ENCODE data around the gene TOP1. TPM values are rescaled to one million over a fixed set of nuclear protein-coding genes. Genes with fewer than 3 reads are reported as not detected.

Gene TOP1
- total RNA-seq, 1 experiment from 2014 or later: 16.0 TPM

DNA sequence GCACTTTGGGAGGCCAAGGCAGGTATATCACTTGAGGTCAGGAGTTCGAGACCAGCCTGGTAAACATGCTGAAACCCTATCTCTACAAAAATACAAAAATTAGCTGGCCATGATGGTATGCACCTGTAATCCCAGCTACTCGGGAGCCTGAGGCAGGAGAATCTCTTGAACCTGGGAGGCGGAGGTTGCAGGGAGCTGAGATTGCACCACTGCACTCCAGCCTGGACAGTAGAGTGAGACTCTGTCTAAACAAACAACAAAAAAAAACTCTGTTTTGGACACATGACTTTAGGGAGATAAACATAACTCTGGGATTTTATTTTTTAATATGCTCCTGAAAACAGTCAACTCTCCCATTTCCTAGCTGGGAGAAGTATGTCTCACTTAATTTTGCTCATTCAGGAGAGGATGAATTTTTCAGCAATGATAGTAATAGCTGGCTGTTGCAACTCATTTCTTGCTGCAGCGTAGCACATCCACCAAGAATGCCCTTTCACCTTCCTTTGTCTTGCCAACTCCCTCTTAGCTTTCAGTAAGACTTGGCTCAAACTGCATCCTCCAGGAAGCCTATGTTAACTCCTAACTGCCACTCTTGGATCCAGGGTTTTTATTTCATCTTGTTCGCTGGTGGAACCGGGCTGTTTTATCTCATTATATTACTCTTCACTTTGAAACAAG lies 24.3 kb downstream of the TOP1 start:
- H3K36me3 ChIP-seq (replicated peaks; ENCODE audit: control insufficient read depth, insufficient read depth, low read length): no peaks in the 10 kb centered on the region
- H3K27me3 ChIP-seq (ENCODE audit: control insufficient read depth, insufficient read depth, low read length): no peaks in the 10 kb centered on the region
- no peak for DNase-seq
- no peak overlapping the region for H3K4me3 ChIP-seq (ENCODE audit: insufficient read depth, low read depth, low read length)

DNA sequence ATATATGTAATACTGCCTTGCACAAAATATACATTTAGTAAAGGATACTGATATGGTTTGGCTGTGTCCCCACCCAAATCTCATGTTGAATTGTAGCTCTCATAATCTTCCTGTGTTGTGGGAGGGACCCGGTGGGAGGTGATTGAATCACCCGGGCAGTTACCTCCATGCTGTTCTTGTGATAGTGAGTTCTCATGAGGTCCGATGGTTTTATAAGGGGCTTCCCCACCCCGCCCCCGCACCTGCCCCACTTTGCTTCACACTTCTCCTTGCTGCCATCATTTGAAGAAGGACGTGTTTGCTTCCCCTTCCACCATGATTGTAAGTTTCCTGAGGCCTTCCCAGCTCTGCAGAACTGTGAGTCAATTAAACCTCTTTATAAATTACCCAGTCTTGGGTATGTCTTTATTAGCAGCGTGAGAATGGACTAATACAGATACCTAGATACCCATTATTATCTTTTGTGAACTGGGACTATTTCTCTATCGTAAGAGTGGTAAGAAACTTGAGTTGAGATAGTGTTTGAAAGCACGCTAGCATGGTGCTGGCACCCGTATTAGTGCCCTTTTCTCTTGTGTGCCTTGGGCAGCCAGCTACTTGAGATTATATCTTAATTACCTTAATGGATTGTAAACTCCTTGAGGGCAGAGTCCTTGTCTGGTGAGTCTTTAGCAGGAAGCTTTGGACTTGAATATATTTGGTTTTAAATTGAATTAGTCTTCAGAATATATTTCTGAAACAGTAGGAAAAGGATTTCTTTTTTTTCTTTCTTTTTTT lies 25.6 kb downstream of the TOP1 start:
- DNase-seq: no peak
- no peaks in the 10 kb centered on the region for H3K36me3 ChIP-seq (replicated peaks; ENCODE audit: control insufficient read depth, insufficient read depth, low read length)
- H3K4me3 ChIP-seq (ENCODE audit: insufficient read depth, low read depth, low read length): no peak overlapping the region
- no peaks in the 10 kb centered on the region for H3K27me3 ChIP-seq (ENCODE audit: control insufficient read depth, insufficient read depth, low read length)

DNA sequence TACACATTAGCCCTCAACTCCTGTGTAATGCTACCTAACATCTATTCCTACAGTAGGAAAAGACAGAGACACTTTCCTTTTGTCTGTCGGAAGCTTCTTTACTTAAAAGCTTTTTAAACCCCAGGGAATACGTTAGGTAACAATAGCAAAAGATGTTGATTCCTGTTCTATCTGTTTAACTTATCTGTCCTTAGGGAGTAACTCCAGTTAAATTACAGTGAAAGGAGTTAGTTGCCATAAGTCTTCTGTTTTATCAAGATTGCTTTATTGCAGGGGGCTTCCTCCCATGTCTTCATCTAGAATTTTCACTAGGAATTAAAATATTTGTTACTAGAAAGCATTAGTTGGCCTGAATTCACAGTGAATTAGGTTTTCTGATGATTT lies 26.2 kb downstream of the TOP1 start:
- Histone ChIP-seq H3K4me3 (ENCODE audit: insufficient read depth, low read depth, low read length) (no peak overlapping the region), H3K36me3 (replicated peaks; ENCODE audit: control insufficient read depth, insufficient read depth, low read length) (no peaks in the 10 kb centered on the region), H3K27me3 (ENCODE audit: control insufficient read depth, insufficient read depth, low read length) (no peaks in the 10 kb centered on the region)
- no peak for DNase-seq

DNA sequence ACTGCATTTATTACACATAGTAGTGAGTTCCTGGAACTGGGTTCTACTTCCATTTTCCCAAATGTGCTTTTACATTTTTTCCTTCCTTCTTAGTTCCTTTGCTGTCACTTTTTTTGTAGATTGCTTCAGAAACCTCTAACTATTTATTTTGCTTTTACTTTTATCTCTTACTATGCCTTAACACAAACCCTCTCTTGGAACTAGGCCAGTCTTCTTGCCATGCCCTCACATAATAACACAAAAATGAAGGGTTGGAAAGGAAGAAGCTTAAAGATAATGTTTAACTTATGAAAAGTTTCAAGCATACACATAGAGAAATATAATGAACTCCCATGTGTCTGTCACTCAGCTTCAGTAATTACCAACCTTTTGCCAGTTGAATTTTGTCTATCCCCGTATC lies 27.1 kb downstream of the TOP1 start:
- no peak for DNase-seq
- Histone ChIP-seq H3K36me3 (replicated peaks; ENCODE audit: control insufficient read depth, insufficient read depth, low read length) (no peaks in the 10 kb centered on the region), H3K27me3 (ENCODE audit: control insufficient read depth, insufficient read depth, low read length) (no peaks in the 10 kb centered on the region), H3K4me3 (ENCODE audit: insufficient read depth, low read depth, low read length) (no peak overlapping the region)

DNA sequence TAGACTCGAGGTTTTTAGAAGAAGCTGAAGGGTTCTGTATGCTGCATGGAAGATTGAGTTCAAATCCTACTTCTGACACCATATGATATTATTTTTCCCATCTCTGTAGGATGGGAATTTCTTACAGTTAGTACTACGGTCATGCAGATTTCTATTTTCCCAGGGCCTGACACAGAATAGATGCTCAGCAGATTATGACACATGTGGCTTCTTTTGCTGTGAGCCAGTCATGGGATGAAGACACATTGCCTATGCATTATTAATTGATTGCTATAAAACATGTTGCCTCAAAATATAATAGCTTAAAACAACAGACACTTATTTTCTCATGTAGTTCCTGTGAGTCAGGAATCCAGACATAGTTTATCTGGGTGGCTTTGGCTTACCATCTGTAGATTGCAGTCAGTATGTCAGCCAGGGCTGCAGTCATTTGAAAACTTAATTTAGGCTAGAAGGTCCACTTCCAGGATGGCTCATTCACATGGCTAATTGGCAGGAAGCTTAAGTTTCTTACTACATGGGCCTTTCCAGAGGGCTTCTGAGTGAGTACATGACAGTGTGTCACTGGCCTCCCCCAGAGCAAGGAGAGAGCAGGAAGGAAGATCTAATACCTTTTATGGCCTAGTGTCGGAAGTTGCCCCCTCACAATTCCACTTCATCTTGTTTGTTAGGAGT lies 29.5 kb downstream of the TOP1 start:
- H3K27me3 ChIP-seq (ENCODE audit: control insufficient read depth, insufficient read depth, low read length): no peaks in the 10 kb centered on the region
- no peak overlapping the region for H3K4me3 ChIP-seq (ENCODE audit: insufficient read depth, low read depth, low read length)
- no peak for DNase-seq
- H3K36me3 ChIP-seq (replicated peaks; ENCODE audit: control insufficient read depth, insufficient read depth, low read length): peaks cover 7% of the 10 kb centered on the region

DNA sequence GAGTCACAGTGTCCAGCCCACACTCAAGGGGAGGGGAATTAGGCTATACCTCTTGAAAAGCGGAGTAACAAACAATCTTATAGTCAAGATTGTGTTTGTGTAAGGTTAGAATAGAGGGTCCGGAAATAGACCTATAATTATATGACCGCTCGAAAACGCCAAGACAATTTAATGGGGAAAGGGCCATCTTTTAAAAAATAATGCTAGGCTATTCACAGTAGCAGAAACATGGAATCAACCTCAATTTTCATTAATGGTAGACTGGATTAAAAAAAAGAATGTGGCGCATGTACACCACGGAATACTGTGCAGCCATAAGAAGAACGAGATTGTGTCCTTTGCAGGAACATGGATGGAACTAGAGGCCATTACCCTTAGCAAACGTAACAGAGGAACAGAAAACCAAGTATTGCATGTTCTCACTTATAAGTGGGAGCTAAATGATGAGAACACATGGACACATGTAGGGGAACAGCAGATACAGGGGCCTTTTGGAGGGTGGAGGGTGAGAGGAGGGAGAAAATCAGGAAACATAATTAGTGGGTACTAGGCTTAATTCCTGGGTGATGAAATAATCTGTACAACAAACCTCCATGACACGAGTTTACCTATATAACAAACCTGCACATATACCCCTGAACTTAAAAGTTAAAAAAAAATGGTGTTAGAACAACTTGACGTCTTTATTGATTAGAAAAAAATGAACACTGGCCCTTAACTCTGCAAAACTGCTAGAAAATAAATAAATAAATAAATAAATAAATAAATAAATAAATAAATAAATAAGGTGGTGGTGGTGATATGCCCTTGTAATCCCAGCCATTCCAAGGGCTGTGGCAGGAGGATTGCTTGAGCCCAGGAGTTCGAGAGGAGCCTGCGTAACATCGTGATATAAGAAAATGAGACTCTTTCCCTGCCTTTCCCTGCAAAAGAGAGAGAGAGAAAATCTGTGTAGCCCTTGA lies 30.3 kb downstream of the TOP1 start:
- no peak for DNase-seq
- Histone ChIP-seq H3K27me3 (ENCODE audit: control insufficient read depth, insufficient read depth, low read length) (no peaks in the 10 kb centered on the region), H3K4me3 (ENCODE audit: insufficient read depth, low read depth, low read length) (no peak overlapping the region), H3K36me3 (replicated peaks; ENCODE audit: control insufficient read depth, insufficient read depth, low read length) (peaks cover 7% of the 10 kb centered on the region)

DNA sequence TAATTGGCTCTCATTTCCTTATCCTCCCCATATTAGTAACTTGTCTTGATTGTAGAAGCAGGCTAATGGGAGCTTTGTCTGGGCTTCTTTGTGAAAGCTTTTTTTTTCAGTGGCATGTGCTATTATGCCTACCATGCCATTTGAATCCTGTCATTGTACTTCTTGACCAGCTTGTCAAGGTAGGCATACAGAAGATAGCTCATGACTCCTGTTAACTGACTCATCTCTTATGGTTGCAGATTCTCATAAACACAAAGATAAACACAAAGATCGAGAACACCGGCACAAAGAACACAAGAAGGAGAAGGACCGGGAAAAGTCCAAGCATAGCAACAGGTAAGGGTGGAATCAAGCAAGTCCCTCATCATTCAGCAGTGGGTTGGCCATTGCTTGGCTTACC lies 32.5 kb downstream of the TOP1 start:
- Histone ChIP-seq H3K27me3 (ENCODE audit: control insufficient read depth, insufficient read depth, low read length) (no peaks in the 10 kb centered on the region), H3K36me3 (replicated peaks; ENCODE audit: control insufficient read depth, insufficient read depth, low read length) (peaks cover 7% of the 10 kb centered on the region), H3K4me3 (ENCODE audit: insufficient read depth, low read depth, low read length) (no peak overlapping the region)
- DNase-seq: no peak

DNA sequence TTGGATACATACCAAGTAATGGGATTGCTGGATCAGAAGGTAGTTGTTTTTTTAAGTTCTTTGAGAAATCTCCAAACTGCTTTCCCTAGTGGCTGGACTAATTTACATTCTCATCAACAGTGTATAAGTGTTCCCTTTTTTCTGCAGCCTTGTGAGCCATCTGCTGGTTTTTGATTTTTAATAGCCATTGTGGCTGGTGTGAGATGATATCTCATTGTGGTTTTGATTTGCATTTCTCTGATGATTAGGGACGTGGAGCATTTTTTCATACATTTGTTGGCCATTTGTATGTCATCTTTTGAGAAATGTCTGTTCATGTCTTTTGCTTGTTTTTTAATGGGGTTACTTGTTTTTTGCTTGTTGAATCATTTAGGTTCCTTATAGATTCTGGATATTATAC lies 34.8 kb downstream of the TOP1 start:
- peaks cover 11% of the 10 kb centered on the region for H3K36me3 ChIP-seq (replicated peaks; ENCODE audit: control insufficient read depth, insufficient read depth, low read length)
- no peak for DNase-seq

DNA sequence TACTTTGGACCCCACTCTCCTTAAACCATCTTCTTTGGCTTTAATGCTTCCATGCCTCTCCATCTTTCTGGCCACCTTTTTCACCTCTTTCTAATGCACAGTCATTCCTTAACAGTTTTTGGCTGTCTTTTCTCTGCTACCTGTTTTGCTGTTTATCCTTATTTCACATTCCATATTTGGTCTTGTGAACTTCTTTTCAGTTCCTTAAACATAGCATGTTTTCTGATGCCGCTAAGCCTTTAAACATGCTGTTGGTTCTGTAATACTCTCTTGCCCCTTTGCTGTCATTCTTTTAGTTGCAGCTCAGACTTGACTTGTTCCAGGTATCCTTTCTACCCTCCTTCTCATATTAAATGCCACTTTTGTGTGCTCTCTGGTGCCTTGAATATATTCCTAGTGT lies 35.8 kb downstream of the TOP1 start:
- H3K4me3 ChIP-seq (ENCODE audit: insufficient read depth, low read depth, low read length): no peak overlapping the region
- H3K27me3 ChIP-seq (ENCODE audit: control insufficient read depth, insufficient read depth, low read length): no peaks in the 10 kb centered on the region
- DNase-seq: no peak
- peaks cover 11% of the 10 kb centered on the region for H3K36me3 ChIP-seq (replicated peaks; ENCODE audit: control insufficient read depth, insufficient read depth, low read length)

More for the DNA sequence above, 34.8 kb downstream of the TOP1 start:
- no peak overlapping the region for H3K4me3 ChIP-seq (ENCODE audit: insufficient read depth, low read depth, low read length)
- H3K27me3 ChIP-seq (ENCODE audit: control insufficient read depth, insufficient read depth, low read length): no peaks in the 10 kb centered on the region

DNA sequence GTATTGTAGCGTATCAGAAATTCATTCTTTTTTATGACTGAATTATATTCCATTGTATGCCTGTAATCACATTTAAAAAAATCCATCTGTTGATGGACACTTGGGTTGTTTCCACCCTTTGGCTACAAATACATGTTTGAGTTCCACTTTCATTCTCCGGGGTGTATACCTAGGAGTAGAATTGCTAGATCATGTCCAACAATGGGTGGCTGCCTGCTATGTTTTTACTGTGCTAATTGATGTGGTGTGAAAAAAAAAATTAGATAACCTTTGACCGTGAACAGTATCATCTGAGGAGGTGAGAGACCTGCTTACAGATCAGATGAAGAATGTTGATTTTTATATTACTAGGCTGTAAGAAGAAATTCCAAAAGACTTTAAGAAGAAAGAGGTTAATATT lies 37.1 kb downstream of the TOP1 start:
- H3K36me3 ChIP-seq (replicated peaks; ENCODE audit: control insufficient read depth, insufficient read depth, low read length): peaks cover 11% of the 10 kb centered on the region
- H3K27me3 ChIP-seq (ENCODE audit: control insufficient read depth, insufficient read depth, low read length): no peaks in the 10 kb centered on the region
- no peak for DNase-seq

DNA sequence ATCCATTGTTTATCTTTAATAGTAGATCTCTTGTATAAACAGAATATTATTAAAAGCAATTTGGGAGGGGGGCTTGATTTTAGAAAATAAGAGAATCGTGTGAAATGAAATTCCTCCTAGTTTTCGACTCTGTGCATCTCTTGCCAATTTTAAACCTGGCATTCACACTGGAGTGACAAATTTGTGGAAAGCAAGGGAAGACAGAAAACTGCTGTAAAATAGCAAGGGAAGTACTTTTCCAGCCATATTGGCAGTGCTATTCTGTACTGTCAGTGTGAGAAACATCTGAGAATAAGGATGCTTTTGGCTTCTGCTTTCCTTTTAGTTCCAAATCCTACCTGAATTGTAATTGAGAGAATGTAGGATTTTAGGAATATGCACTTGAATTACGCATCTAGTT lies 40.2 kb downstream of the TOP1 start:
- no peak for DNase-seq
- Histone ChIP-seq H3K4me3 (ENCODE audit: insufficient read depth, low read depth, low read length) (no peak overlapping the region), H3K27me3 (ENCODE audit: control insufficient read depth, insufficient read depth, low read length) (no peaks in the 10 kb centered on the region)

More for the DNA sequence above, 37.1 kb downstream of the TOP1 start:
- H3K4me3 ChIP-seq (ENCODE audit: insufficient read depth, low read depth, low read length): no peak overlapping the region

DNA sequence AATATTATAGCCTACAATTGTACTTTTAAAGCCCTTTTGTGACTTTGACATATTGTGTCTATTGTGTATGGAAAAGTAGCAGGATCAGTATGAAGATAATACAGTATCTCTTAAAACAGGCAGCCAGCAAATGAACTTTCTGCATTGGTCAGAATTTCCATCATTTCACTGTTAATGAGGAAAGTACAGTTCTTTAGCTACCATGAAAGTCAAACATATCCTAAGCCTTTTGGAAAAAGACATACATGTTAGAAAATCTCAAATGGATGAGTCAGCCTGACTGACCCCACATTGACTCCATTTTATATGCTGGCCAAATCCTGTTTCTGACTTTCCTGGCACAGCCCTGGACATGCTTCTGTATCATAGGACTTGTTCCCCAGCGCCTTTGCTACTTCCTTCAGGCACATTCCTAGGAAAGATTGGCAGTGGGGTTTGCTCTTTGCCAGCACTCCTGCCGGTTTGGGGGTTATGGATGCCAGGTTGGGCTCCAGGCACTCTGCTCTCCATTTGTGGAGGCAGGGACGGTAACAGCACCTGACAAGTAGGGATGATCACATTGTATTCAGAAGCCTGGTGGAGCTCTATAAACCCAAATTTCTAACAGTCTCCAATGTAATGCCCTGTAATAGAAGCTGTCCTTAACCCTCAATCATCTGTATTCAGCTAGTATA lies 43.7 kb downstream of the TOP1 start:
- peak; percentile 13 for DNase-seq
- H3K4me3 ChIP-seq (ENCODE audit: insufficient read depth, low read depth, low read length): no peak overlapping the region

More for the DNA sequence above, 40.2 kb downstream of the TOP1 start:
- H3K36me3 ChIP-seq (replicated peaks; ENCODE audit: control insufficient read depth, insufficient read depth, low read length): peaks cover 4% of the 10 kb centered on the region

DNA sequence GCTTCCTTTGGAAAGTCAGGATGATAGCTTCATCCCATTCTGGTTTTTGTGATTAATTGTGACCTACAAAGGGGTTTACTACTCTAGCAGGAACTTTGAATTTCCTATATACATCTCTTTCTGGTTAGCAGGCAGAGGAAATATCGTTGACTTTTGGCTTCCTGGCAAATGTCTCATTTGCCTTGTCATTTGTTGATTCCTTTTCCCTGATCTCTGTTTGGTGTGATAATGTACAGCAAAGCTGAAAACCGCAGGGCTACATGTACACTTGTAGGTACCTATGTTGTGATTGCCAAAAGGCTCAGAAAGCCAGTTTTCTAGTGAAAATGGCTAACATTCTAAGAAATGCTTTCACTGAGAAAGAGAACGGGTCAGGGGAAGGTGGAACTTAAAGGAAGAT lies 44.3 kb downstream of the TOP1 start:
- peaks cover 1% of the 10 kb centered on the region; the same call in 1 of the 2 replicates for H3K36me3 ChIP-seq (replicated peaks; ENCODE audit: control insufficient read depth, insufficient read depth, low read length)
- no peaks in the 10 kb centered on the region for H3K27me3 ChIP-seq (ENCODE audit: control insufficient read depth, insufficient read depth, low read length)
- no peak for DNase-seq
- no peak overlapping the region for H3K4me3 ChIP-seq (ENCODE audit: insufficient read depth, low read depth, low read length)

More for the DNA sequence above, 43.7 kb downstream of the TOP1 start:
- Histone ChIP-seq H3K36me3 (replicated peaks; ENCODE audit: control insufficient read depth, insufficient read depth, low read length) (peaks cover 4% of the 10 kb centered on the region), H3K27me3 (ENCODE audit: control insufficient read depth, insufficient read depth, low read length) (no peaks in the 10 kb centered on the region)

DNA sequence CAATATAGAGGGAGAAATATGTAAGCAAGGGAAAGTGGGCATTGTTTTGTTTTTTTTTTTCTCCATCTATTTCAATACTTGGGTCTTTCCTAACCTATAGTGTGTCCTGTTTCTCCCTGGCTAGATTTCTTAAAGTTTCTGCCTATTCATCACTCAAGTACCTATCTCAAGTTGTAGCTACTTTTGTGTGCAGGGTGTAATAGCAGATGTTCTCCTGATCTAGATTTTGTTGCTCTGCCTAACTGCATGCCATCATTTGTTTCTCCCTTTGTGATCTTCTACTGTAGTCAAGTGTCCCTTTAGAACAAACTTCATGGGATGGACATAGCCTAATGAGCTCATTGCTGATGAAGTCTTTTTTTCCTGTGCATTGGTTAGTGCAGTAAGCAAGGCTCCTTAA lies 45.8 kb downstream of the TOP1 start:
- no peak for DNase-seq

More for the DNA sequence above, 45.8 kb downstream of the TOP1 start:
- no peak overlapping the region for H3K4me3 ChIP-seq (ENCODE audit: insufficient read depth, low read depth, low read length)
- peaks cover 1% of the 10 kb centered on the region; the same call in 1 of the 2 replicates for H3K36me3 ChIP-seq (replicated peaks; ENCODE audit: control insufficient read depth, insufficient read depth, low read length)
- H3K27me3 ChIP-seq (ENCODE audit: control insufficient read depth, insufficient read depth, low read length): no peaks in the 10 kb centered on the region

Measured in H7 (cell line).